Measurements from ENCODE around the gene MUS81.

The MUS81 gene

DNA sequence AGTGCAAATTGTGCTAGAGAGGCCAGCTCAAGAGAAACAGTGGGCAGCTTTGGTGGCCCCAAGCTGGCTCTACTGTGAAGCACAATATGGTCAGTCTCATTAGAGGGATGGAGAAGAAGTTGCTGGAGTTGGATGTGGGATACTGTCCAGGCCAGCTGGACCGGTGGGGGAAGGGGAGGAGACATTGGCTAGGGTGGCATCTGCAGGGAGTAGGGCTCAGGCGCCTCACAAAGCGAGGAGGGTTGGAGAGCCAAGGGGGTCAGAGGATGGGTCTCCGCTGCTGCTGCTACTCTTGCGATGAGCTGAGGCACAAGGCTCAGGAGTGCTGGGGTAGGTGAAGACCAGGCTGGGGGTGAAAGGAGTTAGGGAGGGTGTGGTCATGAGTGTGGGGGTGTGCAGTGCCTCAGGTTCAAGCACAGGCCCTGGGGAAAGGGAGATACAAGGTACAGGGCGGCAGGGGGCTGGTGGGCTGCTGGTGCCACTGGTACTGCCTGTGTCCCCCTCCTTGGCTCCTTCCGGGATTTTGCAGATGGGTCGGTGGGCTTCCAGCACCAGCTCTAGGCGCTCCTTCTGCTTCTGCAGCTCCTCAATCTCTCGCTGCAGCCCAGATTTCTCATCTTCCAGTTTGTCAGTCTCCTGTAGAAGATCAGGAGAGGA is 32.6 kb downstream of the MUS81 start:
- FAIRE-seq, result no peak

DNA sequence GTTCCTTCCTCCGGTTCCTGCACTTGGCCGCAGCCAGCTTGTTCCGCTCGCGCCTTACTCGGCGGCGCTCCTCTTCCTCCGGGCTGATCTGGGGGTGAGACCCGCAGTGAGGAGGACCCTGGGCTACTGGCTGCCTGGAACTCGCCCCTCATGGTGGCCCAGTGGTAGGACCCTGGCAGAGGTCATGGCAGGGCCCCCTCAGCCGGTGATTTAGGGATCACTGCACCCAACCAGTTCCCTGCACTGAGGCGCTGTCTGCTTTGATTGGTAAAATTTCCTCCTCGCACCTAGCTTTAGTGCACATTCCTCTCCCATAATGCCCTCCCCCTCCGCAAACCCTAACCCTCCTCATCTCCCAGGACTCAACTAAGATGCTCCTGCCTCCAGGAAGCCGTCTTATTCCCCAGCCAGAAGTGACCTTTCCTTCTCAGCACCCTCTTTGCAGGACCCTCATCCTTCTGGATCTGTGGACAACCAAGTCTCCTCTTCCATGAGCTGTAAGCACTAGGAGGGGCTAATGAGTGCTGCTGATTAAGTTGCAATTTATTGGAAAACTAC is 33.9 kb downstream of the MUS81 start:
- FAIRE-seq, result no peak

- no peak for FAIRE-seq
Observed at GRCh38 chr11:65895482-65895981, 35.3 kb downstream of the MUS81 start.

DNA sequence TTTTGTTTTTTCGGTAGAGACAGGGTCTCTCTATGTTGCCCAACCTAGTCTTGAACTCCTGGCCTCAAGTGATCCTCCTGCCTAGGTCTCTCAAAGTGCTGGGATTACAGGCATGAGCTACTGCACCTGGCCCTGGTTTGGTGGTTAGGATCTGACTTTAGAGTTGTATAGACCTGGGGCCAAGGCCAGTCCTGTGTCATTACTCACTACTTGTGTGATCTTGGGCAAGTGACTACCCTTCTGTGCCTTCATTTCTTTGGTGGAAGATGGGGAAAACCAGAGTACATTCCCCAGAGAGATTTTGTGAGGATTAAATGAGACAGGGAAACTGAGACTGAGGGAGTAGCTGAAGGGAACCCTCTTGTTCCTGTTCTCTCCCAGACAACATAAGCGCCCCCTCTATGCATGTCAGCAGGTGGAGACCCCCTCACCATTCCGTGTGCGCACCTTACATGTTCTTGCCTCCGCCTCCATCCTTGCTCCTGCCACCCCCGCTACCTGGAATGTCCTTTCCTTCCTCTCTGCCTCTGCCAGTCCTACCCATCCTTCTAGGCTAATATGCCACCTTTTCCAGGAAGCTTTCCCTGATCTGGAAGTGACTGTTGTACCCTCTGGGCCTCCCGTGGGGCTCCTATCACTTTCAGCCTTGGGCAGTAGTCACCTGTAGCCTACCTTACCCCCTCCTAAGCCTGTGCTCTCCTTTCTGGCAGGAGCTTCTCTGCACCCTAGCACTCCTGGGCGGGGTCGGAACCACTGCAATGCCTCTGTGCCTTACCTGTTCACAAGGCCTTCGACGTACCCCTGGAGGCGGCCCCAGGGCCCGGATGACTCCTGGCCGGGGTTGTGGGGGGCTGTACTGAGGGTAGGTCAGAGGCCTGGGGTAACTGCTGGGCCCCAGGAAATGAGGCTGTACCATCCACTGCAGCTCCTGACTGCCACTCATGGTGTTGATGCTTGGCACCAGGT is 36.1 kb downstream of the MUS81 start:
- FAIRE-seq, result no peak

- FAIRE-seq, result no peak
Observed at GRCh38 chr11:65897020-65897471, 36.8 kb downstream of the MUS81 start.

GRCh38 chr11:65898656-65899355 is 38.6 kb downstream of the MUS81 start:
- no peak for FAIRE-seq

- no peak for FAIRE-seq
Observed at GRCh38 chr11:65899356-65900124, 39.3 kb downstream of the MUS81 start.

DNA sequence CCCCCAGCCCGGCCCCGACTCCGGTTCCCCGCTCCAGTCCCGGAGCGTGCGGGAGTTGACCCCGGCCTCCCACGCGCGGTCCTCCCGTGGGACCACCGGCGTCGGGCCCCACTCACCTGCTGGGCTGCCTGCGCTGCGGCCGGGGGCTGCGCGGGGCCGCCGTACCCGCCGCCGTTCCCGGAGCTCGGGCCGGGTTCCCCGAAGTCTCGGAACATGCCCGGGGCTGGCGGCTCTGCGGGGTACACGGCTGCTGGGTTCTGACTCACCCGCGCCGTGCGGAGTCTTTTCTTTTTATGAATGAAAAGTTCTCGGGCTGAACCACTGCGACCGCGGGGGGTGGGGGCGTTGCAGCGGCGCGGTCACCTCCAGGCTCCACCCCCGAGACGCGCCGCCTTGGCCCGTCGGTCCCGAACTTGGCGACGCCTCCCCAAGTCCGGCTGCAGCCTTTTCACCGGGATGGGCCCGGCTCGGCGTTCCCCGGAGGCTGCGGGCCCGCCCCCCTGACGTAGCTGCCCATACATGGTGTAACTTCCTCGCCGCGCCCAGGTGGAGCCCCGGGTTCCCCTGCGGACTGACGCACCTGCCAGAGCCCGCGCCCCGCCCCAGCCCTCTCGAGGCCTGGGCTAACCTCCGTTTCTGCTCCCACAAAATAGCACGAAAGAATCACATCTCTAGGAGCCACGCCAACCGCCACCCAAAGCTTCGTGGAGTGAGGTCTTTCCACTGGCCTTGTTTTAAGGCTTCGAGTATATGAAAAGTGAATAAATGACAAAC is 40.1 kb downstream of the MUS81 start, which contains the start of gene FOSL1:
Gene FOSL1 (minus strand): TSS at position 264 of the 774 bp plus-strand sequence. CDS start 49 bp downstream, at position 215.
- FAIRE-seq, result no peak

GRCh38 chr11:65900899-65901180 is 40.6 kb downstream of the MUS81 start:
- no peak for FAIRE-seq

DNA sequence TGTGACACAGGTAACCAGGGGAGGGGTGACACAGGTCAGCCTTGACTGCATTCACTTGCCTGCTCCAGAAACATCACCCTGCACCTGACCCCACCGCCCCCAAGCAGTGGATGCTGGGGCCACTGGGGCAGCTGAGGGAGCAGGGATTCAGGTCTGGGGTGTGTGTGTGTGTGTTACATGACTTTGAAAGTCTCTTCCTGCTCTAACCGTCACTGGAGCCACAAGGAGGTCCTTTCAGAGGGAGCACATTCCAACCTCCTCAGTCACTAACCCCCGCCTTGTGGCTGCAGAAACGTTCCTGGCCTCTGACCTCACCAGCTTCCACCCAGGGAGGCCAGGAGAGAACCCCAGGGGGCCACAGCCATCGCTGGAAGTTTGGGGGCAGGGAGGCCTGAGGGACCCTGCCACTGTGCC is 42.8 kb downstream of the MUS81 start:
- no peak for FAIRE-seq

DNA sequence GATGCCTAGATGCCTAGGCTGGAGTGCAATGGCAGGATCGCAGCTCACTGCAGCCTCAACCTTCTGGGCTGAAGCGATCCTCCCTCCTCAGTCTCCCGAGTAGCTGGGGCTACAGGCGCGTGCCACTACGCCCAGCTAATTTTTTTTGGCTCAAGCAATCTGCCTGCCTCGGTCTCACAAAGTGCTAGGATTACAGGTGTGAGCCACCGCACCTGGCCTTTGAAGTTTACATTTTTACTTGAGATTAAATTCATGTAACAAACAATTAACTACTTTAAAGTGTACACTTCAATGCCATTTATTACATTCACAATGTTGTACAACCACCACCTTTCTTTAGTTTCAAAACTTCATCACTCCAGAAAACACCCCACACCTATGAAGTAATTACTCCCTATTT is 43.5 kb downstream of the MUS81 start:
- FAIRE-seq, result no peak

DNA sequence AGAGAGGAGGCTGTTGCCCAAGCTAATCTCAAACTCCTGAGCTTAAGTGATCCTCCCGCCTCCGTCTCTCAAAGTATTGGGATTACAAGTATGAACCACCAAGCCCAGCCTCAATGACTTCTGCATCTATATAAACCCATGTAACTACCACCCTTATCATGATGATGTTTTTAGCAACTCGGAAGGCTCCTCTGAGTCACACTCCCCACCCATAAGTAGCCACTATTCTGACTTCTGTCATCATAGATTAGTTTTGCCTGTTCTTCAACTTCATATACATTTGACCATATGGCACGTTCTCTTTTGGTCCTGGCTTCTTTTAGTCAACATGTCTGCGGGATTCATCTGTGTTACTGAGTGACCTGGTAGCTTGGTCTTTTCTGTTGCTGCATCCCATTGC is 46.4 kb downstream of the MUS81 start:
- no peak for FAIRE-seq

- no peak for FAIRE-seq
Observed at GRCh38 chr11:65907878-65908277, 47.6 kb downstream of the MUS81 start.

GRCh38 chr11:65911682-65912568 is 51.7 kb downstream of the MUS81 start:
- no peak for FAIRE-seq

- no peak for FAIRE-seq
Observed at GRCh38 chr11:65912845-65913244, 52.6 kb downstream of the MUS81 start.

GRCh38 chr11:65915101-65915820 is 55.0 kb downstream of the MUS81 start:
- FAIRE-seq, result no peak

DNA sequence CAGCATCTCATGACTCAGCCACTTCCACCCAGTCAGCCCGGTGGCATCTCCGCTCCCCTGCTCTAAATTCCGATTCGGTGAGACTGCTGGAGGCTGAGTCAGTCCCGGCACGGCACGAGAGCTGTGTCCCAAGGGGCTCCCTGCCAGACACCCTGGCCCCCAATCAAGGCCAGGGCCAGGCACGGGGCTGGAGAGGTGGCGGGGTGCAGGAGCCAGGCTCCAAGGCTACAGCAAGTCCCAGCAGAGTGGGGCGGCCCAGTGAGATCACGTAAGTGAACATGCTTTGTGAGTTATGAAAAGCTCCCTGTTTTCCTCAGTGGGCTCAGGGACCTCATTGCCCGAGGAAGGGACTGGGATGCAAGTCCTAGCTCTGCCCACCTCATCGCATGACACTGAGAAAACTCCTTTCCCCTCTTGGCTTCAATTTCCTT is 55.6 kb downstream of the MUS81 start:
- no peak for FAIRE-seq
